HepG2 (cell line): ENCODE measurements around the gene OR10K1.

ENCODE experiments used
- CBX2 ChIP-seq, 2 experiments: fragments of 200-600 bp in 1 of 2; sonication (generic); formaldehyde crosslinking in 1 of 2; IDR thresholded peaks; 2 replicates each; pipeline versions ENCODE4 v1.7.0 to v1.8.1; 2018 to 2022; ENCODE audit warnings: low read depth in 2 of 2, low read length in 1 of 2, mild to moderate bottlenecking in 1 of 2, missing genetic modification reagents in 1 of 2
- FOXJ3 ChIP-seq: sonication (generic); formaldehyde crosslinking; IDR thresholded peaks from 2 replicates; pipeline ENCODE4 v1.4.0; 2020; ENCODE audit warnings: missing genetic modification reagents, mild to moderate bottlenecking, borderline replicate concordance
- HIVEP1 ChIP-seq: sonication (generic); formaldehyde crosslinking; IDR thresholded peaks from 2 replicates; pipeline ENCODE4 v1.4.0; 2020; ENCODE audit warnings: mild to moderate bottlenecking, missing genetic modification reagents
- MAX ChIP-seq: IDR thresholded peaks from 2 replicates; pipeline ENCODE4 v1.6.1; 2012; ENCODE audit warnings: inconsistent platforms
- SMAD9 ChIP-seq: sonication (generic); formaldehyde crosslinking; IDR thresholded peaks from 2 replicates; pipeline ENCODE4 v1.5.1; 2020; ENCODE audit warnings: mild to moderate bottlenecking, missing genetic modification reagents
- SP1 ChIP-seq, 2 experiments: fragments of 450-650 bp in 1 of 2; sonication (generic) in 1 of 2; formaldehyde crosslinking in 1 of 2; IDR thresholded peaks; 2 replicates each; pipeline versions ENCODE4 v1.4.0 to v1.6.1; 2016 to 2020; ENCODE audit warnings: missing genetic modification reagents in 1 of 2
- SRF ChIP-seq: IDR thresholded peaks from 2 replicates; pipeline ENCODE4 v1.6.1; 2011; ENCODE audit warnings: mild to moderate bottlenecking, low read depth, low read length, moderate library complexity
- TBP ChIP-seq: sonication (generic); formaldehyde crosslinking; IDR thresholded peaks from 2 replicates; pipeline ENCODE4 v1.5.0; 2020; ENCODE audit warnings: missing genetic modification reagents
- ZKSCAN8 ChIP-seq: IDR thresholded peaks from 2 replicates; pipeline ENCODE4 v1.6.1; 2016; ENCODE audit warnings: borderline replicate concordance, missing genetic modification reagents, missing compliant biosample characterization
- ZNF12 ChIP-seq: sonication (generic); formaldehyde crosslinking; IDR thresholded peaks from 2 replicates; pipeline ENCODE4 v1.5.0; 2020; ENCODE audit warnings: missing genetic modification reagents
- ZNF432 ChIP-seq: sonication (generic); formaldehyde crosslinking; IDR thresholded peaks from 2 replicates; pipeline ENCODE4 v1.5.0; 2020; ENCODE audit warnings: missing genetic modification reagents, mild to moderate bottlenecking, borderline replicate concordance
- ZNF572 ChIP-seq: sonication (generic); formaldehyde crosslinking; IDR thresholded peaks from 2 replicates; pipeline ENCODE4 v1.5.1; 2020; ENCODE audit warnings: mild to moderate bottlenecking, missing genetic modification reagents

- no peak for TF ChIP-seq SP1 (IDR thresholded peaks at IDR 0.05)
- no peak for TF ChIP-seq SP1 (CRISPR knock-in tag; IDR thresholded peaks at IDR 0.05)
- no peak for TF ChIP-seq ZKSCAN8
- no peak for TF ChIP-seq HIVEP1
- no peak for TF ChIP-seq SMAD9 (CRISPR knock-in tag)
- no peak for TF ChIP-seq FOXJ3 (CRISPR knock-in tag)
- no peak for TF ChIP-seq TBP
- TF ChIP-seq ZNF12 (CRISPR knock-in tag), result no peak
- no peak for TF ChIP-seq MAX
- no peak for TF ChIP-seq ZNF432 (CRISPR knock-in tag)
- TF ChIP-seq CBX2 (IDR thresholded peaks at IDR 0.05; ENCODE audit: low read depth, low read length), result no peak
- no peak for TF ChIP-seq CBX2 (CRISPR knock-in tag; IDR thresholded peaks at IDR 0.05; ENCODE audit: low read depth)
- TF ChIP-seq ZNF572 (CRISPR knock-in tag), result no peak
- no peak for TF ChIP-seq SRF
Observed at GRCh38 chr1:158485455-158485854, 23.8 kb downstream of the OR10K1 start.
